Eye (tissue), 1 donor: Measurements from ENCODE around the gene ITPRIPL2.
A peak's percentile ranks its signal among the peaks of the same experiment; 100 is the strongest.

ENCODE experiments used
- DNase-seq: peaks from one replicate; pipeline ENCODE4 v3.0.0-alpha.2; 2015

The ITPRIPL2 gene

GRCh38 chr16:19113577-19114358 is at the start of gene ITPRIPL2:
Gene ITPRIPL2, plus strand, starts transcription at chr16:19113964. Its CDS starts 498 bp downstream, at chr16:19114462.
- peak; percentile 89 for DNase-seq

- DNase-seq: no peak
Measured at GRCh38 chr16:19066988-19067348, 46.8 kb upstream of the ITPRIPL2 start.

GRCh38 chr16:19067349-19068236 is 46.2 kb upstream of the ITPRIPL2 start, which contains the start of gene COQ7:
Gene COQ7, plus strand, starts transcription at chr16:19067614. Its CDS starts 51 bp downstream, at chr16:19067665.
- peak; percentile 100 for DNase-seq

- DNase-seq: peak; percentile 30
Measured at GRCh38 chr16:19068237-19068815, 45.4 kb upstream of the ITPRIPL2 start.

- peak; percentile 57 for DNase-seq
Measured at GRCh38 chr16:19071811-19072777, 41.7 kb upstream of the ITPRIPL2 start.

GRCh38 chr16:19073344-19073743 is 40.4 kb upstream of the ITPRIPL2 start:
- no peak for DNase-seq

- no peak for DNase-seq
Measured at GRCh38 chr16:19073863-19074262, 39.9 kb upstream of the ITPRIPL2 start.

GRCh38 chr16:19075511-19075910 is 38.3 kb upstream of the ITPRIPL2 start:
- DNase-seq: no peak

GRCh38 chr16:19077879-19078278 is 35.9 kb upstream of the ITPRIPL2 start:
- DNase-seq: no peak

GRCh38 chr16:19083670-19084069 is 30.1 kb upstream of the ITPRIPL2 start:
- no peak for DNase-seq

- no peak for DNase-seq
Measured at GRCh38 chr16:19084139-19084538, 29.6 kb upstream of the ITPRIPL2 start.

GRCh38 chr16:19084879-19085278 is 28.9 kb upstream of the ITPRIPL2 start:
- DNase-seq: no peak

- no peak for DNase-seq
Measured at GRCh38 chr16:19085679-19086200, 28.0 kb upstream of the ITPRIPL2 start.

- DNase-seq: peak; percentile 94
Measured at GRCh38 chr16:19086322-19087199, 27.2 kb upstream of the ITPRIPL2 start.

GRCh38 chr16:19088341-19088916 is 25.3 kb upstream of the ITPRIPL2 start:
- DNase-seq: no peak

GRCh38 chr16:19089410-19089955 is 24.3 kb upstream of the ITPRIPL2 start:
- no peak for DNase-seq

GRCh38 chr16:19090916-19091315 is 22.8 kb upstream of the ITPRIPL2 start:
- DNase-seq: no peak

- DNase-seq: no peak
Measured at GRCh38 chr16:19092653-19093410, 20.9 kb upstream of the ITPRIPL2 start.
